HL-60 (cell line): Measurements from ENCODE around the gene TMEM184A.

Source experiments
- DNase-seq, 2 experiments: peaks; one replicate each; pipeline ENCODE4 v3.0.0-alpha.2; 2010 to 2020; ENCODE audit warnings: low read depth in 1 of 2, low spot score in 1 of 2
- H3K27ac ChIP-seq: fragments of 250-450 bp; sonication (Bioruptor Pico); replicated peaks from 2 replicates; pipeline ENCODE4 v1.5.1; 2020; ENCODE audit warnings: mild to moderate bottlenecking, moderate library complexity
- H3K27me3 ChIP-seq: fragments of 250-450 bp; sonication (Bioruptor Pico); 2 replicates; pipeline ENCODE4 v1.5.1; 2021; ENCODE audit warnings: mild to moderate bottlenecking, moderate library complexity; ENCODE audit not compliant: insufficient read depth, poor library complexity, severe bottlenecking
- H3K4me3 ChIP-seq: replicated peaks from 2 replicates; pipeline ENCODE4 v1.5.1; 2011; ENCODE audit warnings: mild to moderate bottlenecking, control low read depth, low read length; ENCODE audit not compliant: insufficient read depth
- GABPA ChIP-seq: IDR thresholded peaks from 2 replicates; pipeline ENCODE4 v1.6.1; 2012; ENCODE audit warnings: low read depth
- POLR2AphosphoS5 ChIP-seq: IDR thresholded peaks from 2 replicates; pipeline ENCODE4 v1.6.1; 2012; ENCODE audit warnings: low read depth
- SPI1 ChIP-seq: IDR thresholded peaks from 2 replicates; pipeline ENCODE4 v1.6.1; 2012; ENCODE audit warnings: low read depth, mild to moderate bottlenecking, borderline replicate concordance
- TF ChIP-seq, protein P1 (sequence below): IDR thresholded peaks from 2 replicates; pipeline ENCODE4 v1.6.1; 2012; ENCODE audit warnings: low read depth; ENCODE audit not compliant: insufficient replicate concordance
- TF ChIP-seq, protein P2 (sequence below): IDR thresholded peaks from one replicate; pipeline ENCODE4 v1.5.1; 2011; ENCODE audit warnings: low read length, control low read depth, inconsistent platforms; ENCODE audit not compliant: insufficient read depth

Gene TMEM184A

DNA sequence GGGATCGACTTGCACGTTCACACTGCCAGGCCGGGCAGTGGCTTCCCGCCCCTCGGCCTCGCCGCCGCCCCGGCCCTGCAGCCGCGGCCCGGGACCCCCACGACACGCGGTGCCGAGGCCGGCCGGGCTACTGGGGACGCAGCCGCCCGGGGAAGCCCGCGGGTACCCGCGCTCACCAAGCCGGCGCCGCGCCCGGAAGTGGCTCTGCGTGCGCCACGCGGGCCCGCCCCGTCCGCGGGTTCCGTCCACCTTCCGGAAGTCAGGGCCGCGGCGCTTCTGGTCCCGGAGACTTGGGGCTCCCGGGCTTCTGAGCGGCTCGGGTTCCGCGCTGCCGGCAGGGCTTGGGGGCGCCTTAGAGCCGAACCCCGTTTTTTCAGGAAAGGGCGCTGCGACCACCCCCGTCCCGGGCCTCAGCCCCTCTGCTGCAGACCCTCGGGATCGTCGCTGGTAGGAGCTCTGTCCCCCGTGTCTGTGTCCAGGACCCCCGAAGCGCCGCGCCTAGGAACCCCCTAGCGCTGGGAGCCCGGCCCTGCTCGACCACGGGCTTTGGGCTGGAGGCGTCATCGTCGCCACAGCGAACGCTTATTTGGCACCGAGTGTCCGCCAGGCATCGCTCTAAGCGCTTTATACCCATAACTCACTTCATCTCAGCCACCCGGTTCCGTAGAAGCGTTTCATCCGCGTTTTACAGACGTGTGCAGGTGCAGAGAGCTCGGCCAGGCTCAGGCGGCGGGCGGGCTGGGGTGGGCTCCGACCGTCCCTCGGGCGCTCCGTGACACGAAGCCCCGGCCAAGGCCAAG, 14.0 kb upstream of the TMEM184A start, which contains the start of gene PSMG3:
Gene PSMG3, minus strand, starts transcription at position 200 of the 800 bp plus-strand sequence. CDS start 693 bp downstream, outside the sequence.
- H3K27me3 ChIP-seq: no peaks in the 10 kb centered on the region
- TF ChIP-seq GABPA (peak; percentile 98), SPI1 (no peak), POLR2AphosphoS5 (peak; percentile 72; the same call in 1 of the 2 replicates)
- TF ChIP-seq, protein P1, sequence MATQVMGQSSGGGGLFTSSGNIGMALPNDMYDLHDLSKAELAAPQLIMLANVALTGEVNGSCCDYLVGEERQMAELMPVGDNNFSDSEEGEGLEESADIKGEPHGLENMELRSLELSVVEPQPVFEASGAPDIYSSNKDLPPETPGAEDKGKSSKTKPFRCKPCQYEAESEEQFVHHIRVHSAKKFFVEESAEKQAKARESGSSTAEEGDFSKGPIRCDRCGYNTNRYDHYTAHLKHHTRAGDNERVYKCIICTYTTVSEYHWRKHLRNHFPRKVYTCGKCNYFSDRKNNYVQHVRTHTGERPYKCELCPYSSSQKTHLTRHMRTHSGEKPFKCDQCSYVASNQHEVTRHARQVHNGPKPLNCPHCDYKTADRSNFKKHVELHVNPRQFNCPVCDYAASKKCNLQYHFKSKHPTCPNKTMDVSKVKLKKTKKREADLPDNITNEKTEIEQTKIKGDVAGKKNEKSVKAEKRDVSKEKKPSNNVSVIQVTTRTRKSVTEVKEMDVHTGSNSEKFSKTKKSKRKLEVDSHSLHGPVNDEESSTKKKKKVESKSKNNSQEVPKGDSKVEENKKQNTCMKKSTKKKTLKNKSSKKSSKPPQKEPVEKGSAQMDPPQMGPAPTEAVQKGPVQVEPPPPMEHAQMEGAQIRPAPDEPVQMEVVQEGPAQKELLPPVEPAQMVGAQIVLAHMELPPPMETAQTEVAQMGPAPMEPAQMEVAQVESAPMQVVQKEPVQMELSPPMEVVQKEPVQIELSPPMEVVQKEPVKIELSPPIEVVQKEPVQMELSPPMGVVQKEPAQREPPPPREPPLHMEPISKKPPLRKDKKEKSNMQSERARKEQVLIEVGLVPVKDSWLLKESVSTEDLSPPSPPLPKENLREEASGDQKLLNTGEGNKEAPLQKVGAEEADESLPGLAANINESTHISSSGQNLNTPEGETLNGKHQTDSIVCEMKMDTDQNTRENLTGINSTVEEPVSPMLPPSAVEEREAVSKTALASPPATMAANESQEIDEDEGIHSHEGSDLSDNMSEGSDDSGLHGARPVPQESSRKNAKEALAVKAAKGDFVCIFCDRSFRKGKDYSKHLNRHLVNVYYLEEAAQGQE: peak; percentile 31
- TF ChIP-seq, protein P2, sequence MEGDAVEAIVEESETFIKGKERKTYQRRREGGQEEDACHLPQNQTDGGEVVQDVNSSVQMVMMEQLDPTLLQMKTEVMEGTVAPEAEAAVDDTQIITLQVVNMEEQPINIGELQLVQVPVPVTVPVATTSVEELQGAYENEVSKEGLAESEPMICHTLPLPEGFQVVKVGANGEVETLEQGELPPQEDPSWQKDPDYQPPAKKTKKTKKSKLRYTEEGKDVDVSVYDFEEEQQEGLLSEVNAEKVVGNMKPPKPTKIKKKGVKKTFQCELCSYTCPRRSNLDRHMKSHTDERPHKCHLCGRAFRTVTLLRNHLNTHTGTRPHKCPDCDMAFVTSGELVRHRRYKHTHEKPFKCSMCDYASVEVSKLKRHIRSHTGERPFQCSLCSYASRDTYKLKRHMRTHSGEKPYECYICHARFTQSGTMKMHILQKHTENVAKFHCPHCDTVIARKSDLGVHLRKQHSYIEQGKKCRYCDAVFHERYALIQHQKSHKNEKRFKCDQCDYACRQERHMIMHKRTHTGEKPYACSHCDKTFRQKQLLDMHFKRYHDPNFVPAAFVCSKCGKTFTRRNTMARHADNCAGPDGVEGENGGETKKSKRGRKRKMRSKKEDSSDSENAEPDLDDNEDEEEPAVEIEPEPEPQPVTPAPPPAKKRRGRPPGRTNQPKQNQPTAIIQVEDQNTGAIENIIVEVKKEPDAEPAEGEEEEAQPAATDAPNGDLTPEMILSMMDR: no peak
- H3K4me3 ChIP-seq: peak within 1 kb of the TSS; percentile 86
- peak within 1 kb of the TSS; percentile 94 for H3K27ac ChIP-seq
- DNase-seq: peak; percentile 87 to 92

GRCh38 chr7:1569440-1569832, 13.4 kb upstream of the TMEM184A start:
- H3K27ac ChIP-seq: peak overlapping the region; percentile 94
- DNase-seq: no peak
- TF ChIP-seq, protein P2: no peak
- TF ChIP-seq GABPA (no peak), SPI1 (no peak), POLR2AphosphoS5 (no peak; the same call in 1 of the 2 replicates)
- TF ChIP-seq, protein P1: no peak
- no peaks in the 10 kb centered on the region for H3K27me3 ChIP-seq
- H3K4me3 ChIP-seq: peak overlapping the region; percentile 86

GRCh38 chr7:1569016-1569415, 13.0 kb upstream of the TMEM184A start:
- H3K27ac ChIP-seq: peak overlapping the region; percentile 94
- H3K27me3 ChIP-seq: no peaks in the 10 kb centered on the region
- TF ChIP-seq POLR2AphosphoS5 (peak; percentile 50; the same call in 1 of the 2 replicates), SPI1 (no peak), GABPA (no peak)
- TF ChIP-seq, protein P1: no peak
- TF ChIP-seq, protein P2: no peak
- H3K4me3 ChIP-seq: peak overlapping the region; percentile 86
- DNase-seq: peak; percentile 64 to 76
